DMS 273 (cell line): ENCODE results near the gene SLC39A12.
A peak's percentile ranks its signal among the peaks of the same experiment; 100 is the strongest.

Experiments used
- DNase-seq: peaks from one replicate; lab custom pipeline; 2025; ENCODE audit not compliant: unreplicated experiment; lab: John Stamatoyannopoulos, UW

SLC39A12 gene

DNA sequence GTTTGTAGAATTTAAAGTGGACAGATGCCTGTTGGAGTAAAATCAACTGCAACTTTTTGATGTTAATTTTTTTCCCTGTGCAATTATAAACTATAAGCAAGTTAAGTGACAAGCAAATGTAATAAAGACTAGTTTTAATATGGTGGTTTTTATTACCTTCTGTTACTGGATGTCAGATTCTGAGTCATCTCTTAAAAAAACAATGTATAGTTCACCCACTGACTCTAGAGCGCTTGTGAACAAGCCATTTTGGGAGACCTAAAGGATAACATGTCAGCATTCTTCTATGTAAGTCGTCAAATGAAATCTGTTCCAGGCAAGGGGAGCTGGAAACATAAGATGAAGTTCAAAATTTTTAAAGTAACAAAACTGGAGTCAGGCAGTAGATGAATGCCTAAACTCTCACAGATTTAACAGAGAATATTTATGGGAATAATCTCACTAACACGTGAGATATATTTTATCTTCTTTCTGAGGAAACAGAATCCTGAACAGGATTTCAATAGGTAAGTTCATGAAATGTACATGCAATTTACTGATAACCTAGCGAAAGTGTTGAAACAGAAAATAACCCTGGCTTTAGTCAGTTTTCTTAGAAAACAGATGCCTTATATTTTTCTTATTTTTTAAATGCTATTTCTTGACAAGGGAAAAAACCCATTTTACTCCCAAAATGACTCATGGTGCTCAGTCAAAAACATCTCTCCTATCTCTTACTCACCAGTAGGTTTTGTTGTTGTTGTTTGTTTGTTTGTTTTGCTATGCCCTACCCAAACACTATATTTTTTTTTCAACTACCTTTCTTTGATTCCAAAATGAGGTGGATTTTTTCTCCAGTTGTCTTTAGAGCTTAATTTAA is 91.7 kb downstream of the SLC39A12 start:
- no peak for DNase-seq

DNA sequence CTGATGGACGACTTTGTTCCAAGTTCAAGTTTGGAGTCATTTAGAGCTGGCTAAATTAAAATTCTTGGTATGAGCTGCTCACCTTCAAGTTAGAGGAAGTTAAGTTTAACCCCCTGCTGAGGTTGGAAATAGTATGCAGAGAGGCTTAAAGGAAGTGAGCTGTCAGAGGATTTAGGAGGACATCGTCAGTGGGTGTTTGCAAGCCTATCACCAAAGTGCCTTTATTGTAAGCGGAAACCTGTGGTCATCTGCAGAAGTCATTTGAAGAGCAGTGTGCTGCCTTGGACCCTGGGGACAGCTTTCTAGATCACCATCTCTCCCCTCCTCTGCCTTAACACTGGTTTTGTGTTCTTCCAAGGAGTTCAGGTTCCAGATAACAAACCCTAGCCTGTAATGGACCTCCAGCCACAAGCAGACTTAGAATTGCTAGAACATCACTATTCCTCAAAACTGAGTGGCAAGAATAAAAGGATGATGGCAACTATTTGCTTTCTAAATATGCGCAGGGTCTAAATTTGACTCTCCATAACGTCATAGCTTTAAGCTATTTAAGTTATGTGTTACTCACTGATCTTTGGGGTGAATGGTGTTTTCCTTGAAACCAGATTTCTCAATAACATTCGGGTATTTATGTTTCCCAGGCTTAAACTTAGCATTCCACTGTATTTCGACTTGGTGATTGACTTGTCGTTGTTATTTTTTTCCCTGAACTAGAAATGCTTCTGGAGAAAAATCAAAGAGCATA is 93.4 kb downstream of the SLC39A12 start:
- DNase-seq: no peak

DNA sequence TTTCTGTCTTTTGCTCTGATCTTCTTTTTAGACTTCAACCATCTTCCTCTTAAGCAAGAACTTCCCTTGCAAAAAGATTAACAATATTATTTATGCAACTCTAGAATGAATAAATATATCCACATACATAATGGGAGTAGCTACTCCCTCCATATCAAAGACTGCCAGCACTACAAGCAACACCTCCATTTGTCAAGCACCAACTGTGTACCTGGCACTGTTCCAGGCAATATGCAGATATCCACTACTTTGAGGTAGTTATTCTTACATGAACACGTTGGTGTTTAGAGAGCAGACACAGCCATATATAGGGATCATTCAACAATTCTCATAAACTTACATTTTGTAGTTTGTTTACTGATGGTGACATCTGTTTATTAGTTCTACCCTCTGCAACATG is 104.9 kb downstream of the SLC39A12 start:
- peak; percentile 21 for DNase-seq

DNA sequence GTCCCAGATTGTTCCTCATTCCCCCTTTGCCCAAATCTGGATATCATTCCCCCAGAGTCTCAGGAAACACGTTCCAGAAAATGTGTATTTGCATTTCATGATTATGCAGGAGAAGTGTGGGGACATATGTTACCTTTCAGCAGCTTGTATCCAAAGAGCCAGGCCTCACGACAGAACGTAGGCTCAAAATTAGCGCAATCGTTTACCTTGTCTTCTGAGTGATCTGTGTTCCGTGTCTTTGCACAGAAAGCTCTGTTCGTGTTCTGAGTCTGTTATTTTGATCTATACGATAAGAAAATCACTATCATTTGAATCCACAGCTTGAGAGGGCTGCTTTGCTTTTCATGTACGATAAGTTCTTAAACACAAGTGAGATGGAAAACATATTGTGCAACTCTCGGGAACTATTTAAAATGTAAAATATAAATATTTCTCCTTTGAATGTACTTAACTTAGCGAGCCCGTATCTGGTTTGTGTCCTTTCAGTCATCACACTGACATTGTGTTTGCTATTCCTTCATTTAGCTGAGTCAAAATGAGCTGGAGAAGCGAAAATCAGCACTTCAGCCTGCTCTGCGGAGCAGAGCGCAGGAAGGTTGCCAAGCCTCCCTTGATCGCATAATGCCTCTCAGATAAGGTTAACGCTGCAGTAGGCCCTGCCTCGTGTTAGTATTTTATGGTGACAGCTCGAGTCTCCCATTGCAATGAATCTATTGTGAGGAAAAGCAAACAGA is 108.3 kb downstream of the SLC39A12 start:
- peak; percentile 7 for DNase-seq

DNA sequence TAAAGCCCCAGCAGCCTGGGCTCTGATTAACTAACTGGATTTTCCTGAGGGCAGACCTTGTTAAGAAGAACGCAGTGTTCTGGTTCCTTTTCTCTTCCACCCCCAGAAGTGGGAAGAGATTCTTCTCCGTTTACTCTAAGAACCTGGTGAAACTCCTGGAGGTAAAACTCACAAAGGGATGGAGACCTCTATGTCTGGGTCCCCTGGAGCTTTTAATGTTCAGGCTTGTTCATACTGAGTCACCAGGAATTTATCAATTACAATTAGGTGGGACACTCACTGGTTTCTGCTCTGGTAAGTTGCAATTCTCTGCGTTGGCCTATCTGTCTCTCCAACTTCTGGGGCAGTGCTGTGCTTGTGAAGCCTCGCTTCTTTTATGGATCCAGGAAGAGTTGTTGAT is 115.2 kb downstream of the SLC39A12 start:
- DNase-seq: no peak

GRCh38 chr10:18068401-18068800 is 116.7 kb downstream of the SLC39A12 start:
- no peak for DNase-seq

GRCh38 chr10:18071591-18071990 is 119.9 kb downstream of the SLC39A12 start:
- no peak for DNase-seq

DNA sequence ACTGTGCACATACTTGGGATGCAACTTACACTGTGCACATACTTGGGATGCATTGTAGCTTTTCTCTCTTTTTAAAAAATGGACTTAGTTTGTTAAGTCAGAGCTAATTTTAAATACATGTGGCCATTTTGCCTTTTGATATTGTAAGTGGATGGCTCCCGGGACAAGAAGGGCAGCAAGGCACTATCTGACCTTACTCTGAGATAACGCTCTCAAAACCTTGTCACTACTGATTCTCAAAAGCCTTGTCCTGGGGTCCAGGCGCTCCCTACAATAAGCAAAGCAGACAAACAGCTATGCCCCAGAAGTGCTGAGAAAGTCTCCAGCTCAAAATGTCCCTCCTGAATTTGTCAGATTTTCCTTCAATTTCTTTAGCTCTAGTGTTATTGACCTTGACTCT is 121.6 kb downstream of the SLC39A12 start:
- DNase-seq: no peak

GRCh38 chr10:18075881-18076280 is 124.2 kb downstream of the SLC39A12 start:
- no peak for DNase-seq

GRCh38 chr10:18079665-18080295 is 128.1 kb downstream of the SLC39A12 start:
- DNase-seq: no peak

- no peak for DNase-seq
These were observed 130.7 kb downstream of the SLC39A12 start for GRCh38 chr10:18082381-18082780.

GRCh38 chr10:18085855-18086254 is 134.1 kb downstream of the SLC39A12 start:
- DNase-seq: no peak

- DNase-seq: no peak
These were observed 135.0 kb downstream of the SLC39A12 start for GRCh38 chr10:18086746-18087145.

- peak; percentile 18 for DNase-seq
These were observed 135.6 kb downstream of the SLC39A12 start for GRCh38 chr10:18087355-18087754.
